NCI-H2029 (cell line): ENCODE measurements around the gene ADAMTS4.
A peak's percentile ranks its signal among the peaks of the same experiment; 100 is the strongest.

Source experiments
- DNase-seq: peaks from one replicate; lab custom pipeline; 2025; lab: John Stamatoyannopoulos, UW

ADAMTS4 gene

GRCh38 chr1:161174911-161175310 is 23.9 kb downstream of the ADAMTS4 start:
- no peak for DNase-seq

- DNase-seq, result no peak
Observed at GRCh38 chr1:161173711-161174110, 25.1 kb downstream of the ADAMTS4 start.

DNA sequence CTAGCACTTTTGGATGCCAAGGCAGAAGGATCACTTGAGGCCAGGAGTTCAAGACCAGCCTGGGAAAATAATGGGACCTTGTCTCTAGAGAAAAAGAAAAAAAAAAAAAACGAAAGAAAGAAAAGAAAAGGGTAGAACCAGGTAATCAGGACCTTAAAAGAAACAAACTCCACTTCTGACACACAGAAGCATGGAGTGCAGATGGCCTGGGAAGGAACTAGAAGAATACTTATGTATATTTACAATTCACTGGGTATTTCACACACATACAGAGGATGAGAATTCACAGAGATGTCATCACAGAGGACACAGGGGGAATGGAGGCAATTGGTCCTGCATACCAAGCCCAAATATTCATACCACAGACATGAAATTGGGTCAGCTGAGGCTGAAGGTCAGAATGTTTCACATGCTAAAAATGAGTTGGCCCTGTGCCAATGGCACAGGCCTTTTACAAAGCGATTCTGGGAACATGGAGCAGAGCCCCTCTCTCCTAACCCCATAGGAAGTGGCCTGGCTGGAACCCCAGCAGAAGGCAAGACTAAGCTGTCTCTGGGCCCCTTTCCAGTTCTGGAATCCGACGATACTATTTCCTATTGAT is 26.0 kb downstream of the ADAMTS4 start:
- DNase-seq, result no peak

DNA sequence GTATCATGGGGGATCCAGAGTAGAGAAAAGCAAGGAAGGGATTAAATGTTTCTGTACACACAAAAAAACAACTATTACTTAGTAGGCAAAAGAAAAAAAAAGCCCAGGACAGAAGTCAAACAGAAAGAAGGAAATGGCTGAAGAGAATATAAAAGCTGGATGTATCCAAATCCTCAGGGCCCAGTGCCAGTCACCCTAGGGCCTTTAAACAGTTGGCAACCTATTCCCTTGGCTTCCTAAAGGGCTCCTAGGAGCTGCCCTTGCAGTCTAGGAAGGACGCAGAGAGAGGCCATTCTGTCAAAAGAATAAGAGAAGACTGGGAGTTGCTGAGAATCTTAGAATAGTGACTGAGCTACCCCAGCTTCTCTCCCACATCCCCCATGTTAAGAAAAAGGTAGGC is 26.5 kb downstream of the ADAMTS4 start:
- no peak for DNase-seq

- no peak for DNase-seq
Observed at GRCh38 chr1:161171696-161172095, 27.2 kb downstream of the ADAMTS4 start.

DNA sequence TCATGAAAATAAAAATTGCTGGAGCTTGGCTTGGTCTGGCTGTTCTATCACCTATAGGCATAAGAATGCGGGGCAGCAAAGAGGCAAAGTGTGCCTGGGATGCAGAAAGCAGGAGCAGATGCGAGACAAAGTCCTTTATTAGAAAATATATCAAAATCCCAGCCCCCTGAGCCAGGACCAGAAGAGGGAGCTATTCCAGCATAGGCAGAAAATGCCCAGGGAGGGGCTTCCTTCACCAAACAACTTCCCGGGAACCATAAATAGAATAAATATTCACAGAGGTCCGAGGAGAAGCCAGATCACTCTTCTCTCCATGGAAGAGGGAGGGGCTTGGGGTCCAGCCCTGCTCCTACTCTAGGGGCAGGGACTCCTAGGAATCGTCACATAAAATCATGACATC is 27.7 kb downstream of the ADAMTS4 start:
- no peak for DNase-seq

GRCh38 chr1:161168906-161169305 is 29.9 kb downstream of the ADAMTS4 start:
- no peak for DNase-seq

DNA sequence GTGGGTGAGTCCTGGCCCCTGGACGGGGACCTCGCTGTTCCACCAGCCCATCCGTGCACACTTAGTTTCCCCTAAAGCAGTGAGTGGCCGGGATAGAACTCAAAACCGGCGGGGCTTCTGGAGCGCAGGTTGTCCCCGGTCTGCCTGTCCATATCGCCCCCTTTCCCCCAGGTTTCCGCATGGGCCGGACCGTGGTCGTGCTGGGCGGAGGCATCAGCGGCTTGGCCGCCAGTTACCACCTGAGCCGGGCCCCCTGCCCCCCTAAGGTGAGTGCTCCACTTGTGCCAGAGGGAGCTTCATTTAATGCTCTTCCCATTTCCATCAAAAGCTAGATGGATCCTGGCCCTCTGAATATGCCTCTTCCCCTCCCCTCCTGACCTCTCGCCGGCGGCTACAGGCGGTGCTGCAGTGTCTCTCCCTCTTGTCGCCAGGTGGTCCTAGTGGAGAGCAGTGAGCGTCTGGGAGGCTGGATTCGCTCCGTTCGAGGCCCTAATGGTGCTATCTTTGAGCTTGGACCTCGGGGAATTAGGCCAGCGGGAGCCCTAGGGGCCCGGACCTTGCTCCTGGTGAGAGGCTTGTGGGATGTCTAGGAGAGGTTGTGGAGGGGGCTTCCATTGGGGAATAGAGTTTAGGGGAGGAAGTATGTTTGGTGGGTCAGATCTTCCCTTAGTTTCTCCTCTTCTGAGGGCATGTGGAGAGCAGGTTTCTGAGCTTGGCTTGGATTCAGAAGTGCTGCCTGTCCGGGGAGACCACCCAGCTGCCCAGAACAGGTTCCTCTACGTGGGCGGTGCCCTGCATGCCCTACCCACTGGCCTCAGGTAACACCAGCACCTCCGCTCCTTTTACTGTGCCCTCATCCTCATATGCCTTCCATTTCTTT is 31.9 kb downstream of the ADAMTS4 start:
- no peak for DNase-seq

DNA sequence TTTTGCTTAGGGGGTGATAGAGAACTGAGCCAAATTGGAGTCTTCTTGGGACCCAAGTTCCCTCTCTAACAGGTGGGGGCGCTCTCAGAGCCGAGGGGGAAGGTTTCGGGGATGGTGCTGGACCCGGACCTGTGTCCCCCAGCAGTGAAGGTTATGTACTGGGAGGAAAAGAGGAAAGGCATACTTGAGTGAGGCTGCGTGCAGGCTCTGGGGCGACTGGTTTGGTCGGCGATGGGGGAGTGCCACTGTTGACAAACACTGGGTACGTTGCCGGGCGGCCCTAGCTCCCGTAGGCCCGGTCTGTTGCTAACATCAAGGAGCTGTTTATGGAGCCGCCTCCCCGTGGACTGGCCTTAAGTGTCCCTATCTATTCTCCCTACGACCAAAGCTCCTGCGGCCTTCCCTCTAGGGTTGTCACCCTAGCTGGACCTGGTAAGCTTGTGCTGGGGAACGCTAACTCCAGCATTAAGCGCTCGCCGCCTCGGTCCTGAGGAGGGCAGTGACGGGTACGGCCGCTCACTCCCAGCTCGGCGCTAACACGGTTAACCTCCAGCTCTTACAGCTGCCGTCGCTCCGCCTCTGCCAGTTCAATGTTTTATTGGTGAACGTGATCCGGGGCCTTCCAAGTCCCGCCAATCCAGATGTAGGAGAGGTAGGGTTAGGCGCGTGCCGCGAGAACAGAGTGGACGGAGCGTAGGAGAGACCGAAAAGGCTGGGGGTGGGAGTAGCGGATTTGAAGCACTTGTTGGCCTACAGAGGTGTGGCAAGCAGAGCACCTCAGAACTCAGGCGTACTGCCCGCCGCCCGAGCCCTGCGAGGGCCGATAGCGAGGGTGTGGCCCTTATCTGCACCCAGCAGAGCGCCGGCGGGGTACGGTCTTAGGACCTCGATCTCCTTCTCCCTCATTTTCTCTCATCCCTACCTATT is 32.8 kb downstream of the ADAMTS4 start, which contains the start of gene PPOX:
Gene PPOX (plus strand): TSS at position 685 of the 927 bp plus-strand sequence. CDS start 422 bp downstream, outside the sequence.
- peak; percentile 96 for DNase-seq

GRCh38 chr1:161164901-161165610 is 33.8 kb downstream of the ADAMTS4 start:
- DNase-seq, result no peak

DNA sequence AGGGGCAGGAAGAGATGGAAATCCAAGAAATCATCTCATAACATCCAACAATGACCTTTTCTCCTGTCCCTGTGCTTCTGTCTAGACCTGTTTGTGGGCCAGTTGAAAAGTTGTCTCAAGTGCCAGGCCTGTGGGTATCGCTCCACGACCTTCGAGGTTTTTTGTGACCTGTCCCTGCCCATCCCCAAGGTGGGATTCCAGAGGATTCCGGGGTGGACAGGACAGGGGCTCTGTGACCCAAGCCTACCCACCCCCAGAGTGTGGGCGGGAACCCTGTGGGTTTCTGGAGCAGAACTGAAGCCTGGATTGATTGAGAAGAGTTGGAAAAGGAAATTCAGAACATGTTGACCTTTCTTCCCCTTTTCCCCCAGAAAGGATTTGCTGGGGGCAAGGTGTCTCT is 35.1 kb downstream of the ADAMTS4 start:
- DNase-seq, result no peak

DNA sequence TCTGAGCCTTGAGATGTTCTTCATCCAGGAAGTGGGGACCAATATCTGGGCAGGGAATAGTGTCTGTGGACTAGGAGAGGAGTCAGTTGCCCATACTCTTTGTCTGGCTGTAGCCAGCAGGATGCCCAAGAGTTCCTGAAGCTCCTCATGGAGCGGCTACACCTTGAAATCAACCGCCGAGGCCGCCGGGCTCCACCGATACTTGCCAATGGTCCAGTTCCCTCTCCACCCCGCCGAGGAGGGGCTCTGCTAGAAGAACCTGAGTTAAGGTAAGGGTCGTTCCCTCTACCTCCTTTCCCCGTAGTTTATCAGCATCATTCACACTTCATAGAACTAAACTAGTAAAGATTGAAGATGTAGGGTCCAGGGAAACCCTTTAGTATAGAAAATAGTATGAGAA is 36.0 kb downstream of the ADAMTS4 start:
- no peak for DNase-seq

DNA sequence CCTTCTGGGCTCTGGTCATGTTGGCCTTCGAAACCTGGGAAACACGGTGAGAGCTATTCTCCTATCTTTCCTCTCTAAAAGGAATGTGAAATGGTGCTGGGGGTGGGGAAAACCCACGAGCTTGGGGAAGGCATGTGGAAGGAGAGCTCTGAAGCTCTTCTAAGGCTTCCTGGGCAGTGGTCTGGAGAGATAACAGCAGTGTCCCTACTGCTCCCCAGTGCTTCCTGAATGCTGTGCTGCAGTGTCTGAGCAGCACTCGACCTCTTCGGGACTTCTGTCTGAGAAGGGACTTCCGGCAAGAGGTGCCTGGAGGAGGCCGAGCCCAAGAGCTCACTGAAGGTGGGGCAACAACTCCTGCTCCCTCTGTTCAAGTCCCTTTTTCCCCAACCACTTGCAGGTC is 36.8 kb downstream of the ADAMTS4 start:
- DNase-seq, result no peak

- no peak for DNase-seq
Observed at GRCh38 chr1:161161652-161162051, 37.2 kb downstream of the ADAMTS4 start.

- no peak for DNase-seq
Observed at GRCh38 chr1:161160671-161161145, 38.1 kb downstream of the ADAMTS4 start.

DNA sequence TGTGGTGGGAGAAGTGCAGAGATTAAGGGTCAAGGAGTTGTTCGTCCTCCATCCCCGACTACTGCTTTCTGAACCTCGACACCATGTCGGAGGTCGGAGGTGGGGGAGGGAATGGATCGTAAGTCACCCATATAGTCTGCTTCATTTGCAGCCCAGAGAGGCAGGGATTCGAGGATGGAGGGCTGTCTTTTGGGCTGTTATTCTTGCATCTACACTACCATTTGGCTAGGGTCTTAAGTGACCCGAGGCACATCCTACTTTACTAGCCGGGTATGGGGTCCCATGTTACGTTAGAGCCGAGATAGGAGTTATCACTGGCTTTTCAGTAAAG is 39.0 kb downstream of the ADAMTS4 start:
- DNase-seq, result no peak

DNA sequence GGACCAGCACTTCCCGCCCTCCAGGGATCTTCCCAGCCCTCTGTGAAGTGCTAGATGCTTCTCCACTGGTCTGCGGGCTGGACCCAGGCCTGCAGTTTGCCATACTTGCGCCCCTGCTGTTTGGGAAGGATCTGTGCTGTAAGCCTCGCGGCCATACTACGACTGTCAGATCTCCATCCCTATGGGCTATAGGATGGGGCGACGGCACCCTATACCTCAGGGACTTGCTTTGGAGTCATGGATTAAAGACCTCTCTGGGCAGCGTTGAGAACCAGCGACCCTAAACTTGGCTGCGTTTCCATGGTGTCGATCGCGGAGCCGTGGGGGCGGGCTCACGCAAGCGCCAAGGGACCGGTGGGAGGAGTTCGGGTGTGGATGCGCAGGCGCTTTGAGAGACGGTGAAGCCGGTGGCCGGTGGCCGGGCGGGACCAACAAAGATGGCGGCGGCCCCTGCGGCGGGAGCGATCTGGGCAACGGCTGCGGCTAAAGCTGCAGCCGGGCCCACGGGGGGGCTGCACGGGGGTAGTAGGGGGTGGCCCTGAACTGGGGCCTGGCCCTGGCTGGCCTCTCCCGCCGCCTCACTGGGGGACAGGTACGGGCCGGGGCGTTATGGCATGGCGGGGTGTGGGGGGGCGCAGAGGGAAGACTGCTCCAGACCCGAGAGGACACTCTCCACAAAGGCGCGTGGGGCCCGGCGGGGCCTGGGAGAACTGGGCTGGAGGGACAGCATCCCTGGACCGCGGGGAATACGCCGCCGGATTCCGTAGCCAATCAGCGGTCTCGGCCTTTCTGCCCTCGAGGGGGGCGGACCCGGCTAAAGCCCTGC is 39.6 kb downstream of the ADAMTS4 start, which contains the start of gene USP21:
Gene USP21 (plus strand): TSS at position 414 of the 826 bp plus-strand sequence. CDS start 1,141 bp downstream, outside the sequence.
- peak; percentile 84 for DNase-seq

GRCh38 chr1:161158316-161159010 is 40.4 kb downstream of the ADAMTS4 start:
- no peak for DNase-seq

- no peak for DNase-seq
Observed at GRCh38 chr1:161157867-161158266, 41.0 kb downstream of the ADAMTS4 start.
